ENCODE data around the gene C1R.

DNA sequence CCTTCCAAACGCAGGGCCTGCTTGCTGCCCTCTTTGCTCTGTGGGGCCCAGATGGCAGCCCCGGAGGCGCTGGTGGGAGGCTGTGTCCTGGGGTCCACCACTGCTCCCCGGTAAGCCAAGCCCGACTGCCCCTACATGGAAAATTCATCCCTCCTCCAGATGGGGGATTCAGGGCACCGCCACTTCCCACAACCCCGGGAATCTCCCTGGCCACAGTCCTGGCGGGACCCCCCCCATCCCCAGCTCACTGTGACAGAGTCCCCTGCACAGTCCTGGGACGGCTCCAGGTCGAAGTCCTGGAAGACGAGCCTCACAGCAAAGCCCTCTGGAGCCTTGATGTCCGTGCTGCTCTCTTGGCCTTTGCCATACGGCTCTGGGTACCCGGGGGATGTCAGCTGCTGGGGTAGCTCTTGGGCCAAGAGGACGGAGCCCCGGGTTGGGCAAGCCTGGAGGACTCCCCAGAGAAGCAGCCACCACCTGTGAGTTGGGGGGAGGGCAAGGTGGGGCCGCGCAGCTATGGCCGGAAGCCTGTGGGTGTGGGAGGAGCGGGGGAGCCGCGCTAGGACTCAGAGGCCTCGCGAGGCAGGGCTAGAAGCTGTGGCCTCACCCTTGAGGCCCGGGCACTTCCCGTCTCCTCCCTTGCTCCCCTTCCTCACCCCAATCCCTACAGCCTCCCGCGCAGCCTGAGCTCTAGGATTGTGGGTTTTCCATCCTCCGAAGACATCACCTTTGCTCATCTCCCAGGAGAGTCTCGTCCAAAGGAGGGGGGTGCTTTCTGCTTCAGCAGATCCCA is 16.0 kb upstream of the C1R start:
- TF ChIP-seq, protein P1, sequence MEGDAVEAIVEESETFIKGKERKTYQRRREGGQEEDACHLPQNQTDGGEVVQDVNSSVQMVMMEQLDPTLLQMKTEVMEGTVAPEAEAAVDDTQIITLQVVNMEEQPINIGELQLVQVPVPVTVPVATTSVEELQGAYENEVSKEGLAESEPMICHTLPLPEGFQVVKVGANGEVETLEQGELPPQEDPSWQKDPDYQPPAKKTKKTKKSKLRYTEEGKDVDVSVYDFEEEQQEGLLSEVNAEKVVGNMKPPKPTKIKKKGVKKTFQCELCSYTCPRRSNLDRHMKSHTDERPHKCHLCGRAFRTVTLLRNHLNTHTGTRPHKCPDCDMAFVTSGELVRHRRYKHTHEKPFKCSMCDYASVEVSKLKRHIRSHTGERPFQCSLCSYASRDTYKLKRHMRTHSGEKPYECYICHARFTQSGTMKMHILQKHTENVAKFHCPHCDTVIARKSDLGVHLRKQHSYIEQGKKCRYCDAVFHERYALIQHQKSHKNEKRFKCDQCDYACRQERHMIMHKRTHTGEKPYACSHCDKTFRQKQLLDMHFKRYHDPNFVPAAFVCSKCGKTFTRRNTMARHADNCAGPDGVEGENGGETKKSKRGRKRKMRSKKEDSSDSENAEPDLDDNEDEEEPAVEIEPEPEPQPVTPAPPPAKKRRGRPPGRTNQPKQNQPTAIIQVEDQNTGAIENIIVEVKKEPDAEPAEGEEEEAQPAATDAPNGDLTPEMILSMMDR (IDR thresholded peaks at IDR 0.05) = no peak
- TF ChIP-seq SIN3A (IDR thresholded peaks at IDR 0.05; ENCODE audit: borderline replicate concordance, insufficient read depth, low read depth, low read length) = no peak
- no peak for TF ChIP-seq TCF7L2 (IDR thresholded peaks at IDR 0.05; ENCODE audit: low read depth, low read length)
- no peak for TF ChIP-seq POLR2AphosphoS5 (IDR thresholded peaks at IDR 0.05; ENCODE audit: low read depth, low read length)
- TF ChIP-seq REST (IDR thresholded peaks at IDR 0.05; ENCODE audit: insufficient read depth in 1 of 2, low read depth in 2 of 2, low read length in 1 of 2) = no peak

Measured in Panc1 (cell line).